Measurements from ENCODE around the gene VRK1. TPM values are rescaled to one million over a fixed set of nuclear protein-coding genes. Genes with fewer than 3 reads are reported as not detected.
"Not testable (repeated sequence)": the region's sequence is repeated elsewhere in the genome, so short reads cannot be mapped to it uniquely, and the experiment has no call there.

VRK1 gene
- polyA plus RNA-seq, 2 of the 4 experiments (the other 2 are of a cell fraction): 32.2 to 34.2 TPM

GRCh38 chr14:96764012-96764411 lies 33.2 kb upstream of the VRK1 start:
- CTCF ChIA-PET: no interaction called here
- TF ChIP-seq ZSCAN20 (CRISPR knock-in tag; IDR thresholded peaks at IDR 0.05) (no peak), RFX5 (IDR thresholded peaks at IDR 0.05) (no peak)
- DNase-seq (ENCODE audit: low read depth in 1 of 2, low spot score in 1 of 2) (no peak), FAIRE-seq (no peak), ATAC-seq (no peak)
- H3K4me3 ChIP-seq: no peak overlapping the region
- POLR2A ChIA-PET: no interaction called here
- H3K27ac ChIP-seq: no peak overlapping the region
- H3K9me3 ChIP-seq: 0 out of 3 replicates have a peak, but pooled peaks cover 2% of the 10 kb centered on the region
- H3K4me1 ChIP-seq: no peaks in the 10 kb centered on the region
- 68% methylated on average over 7 of the region's 7 CpGs for WGBS (ENCODE audit: missing lambda C conversion rate)
- H3K4me2 ChIP-seq: no peak overlapping the region

GRCh38 chr14:96765205-96765604 lies 32.0 kb upstream of the VRK1 start:
- H3K27ac ChIP-seq; H3K4me3 ChIP-seq; ATAC-seq; POLR2A ChIA-PET; H3K4me2 ChIP-seq; H3K9me3 ChIP-seq; DNase-seq (ENCODE audit: low read depth in 1 of 2, low spot score in 1 of 2); CTCF ChIA-PET; H3K4me1 ChIP-seq; FAIRE-seq: not testable (repeated sequence)
- WGBS (ENCODE audit: missing lambda C conversion rate): 100% methylated on average over 1 of the region's 1 CpG

- Histone ChIP-seq H3K4me2 (no peak overlapping the region), H3K4me3 (no peak overlapping the region), H3K27ac (no peak overlapping the region), H3K9me3 (0 out of 3 replicates have a peak, but pooled peaks cover 2% of the 10 kb centered on the region), H3K4me1 (no peaks in the 10 kb centered on the region)
- ATAC-seq (no peak), FAIRE-seq (no peak), DNase-seq (ENCODE audit: low read depth in 1 of 2, low spot score in 1 of 2) (no peak)
- CTCF ChIA-PET: interaction anchor here (1.3 to 1.5 kb wide), 2 partner anchors 17 to 206 kb away, joined by 5 to 6 read pairs; no protein-coding TSS in a partner anchor
- 43% methylated on average over 5 of the region's 5 CpGs for WGBS (ENCODE audit: missing lambda C conversion rate)
- POLR2A ChIA-PET: no interaction called here
- TF ChIP-seq CBX8 (IDR thresholded peaks at IDR 0.05) (no peak), HMGXB4 (CRISPR knock-in tag; IDR thresholded peaks at IDR 0.05; ENCODE audit: borderline replicate concordance) (no peak), ESRRA (IDR thresholded peaks at IDR 0.05; ENCODE audit: borderline replicate concordance, low read length) (no peak), TFCP2L1 (CRISPR knock-in tag; IDR thresholded peaks at IDR 0.05) (no peak), NR3C1 (IDR thresholded peaks at IDR 0.05) (no peak), POLR2A (IDR thresholded peaks at IDR 0.05; ENCODE audit: low read length) (no peak), RARB (CRISPR knock-in tag; IDR thresholded peaks at IDR 0.05) (no peak)
Measured at GRCh38 chr14:96772929-96773328, 24.3 kb upstream of the VRK1 start.

GRCh38 chr14:96776791-96777190 lies 20.4 kb upstream of the VRK1 start:
- H3K27ac ChIP-seq: no peak overlapping the region
- POLR2A ChIA-PET: no interaction called here
- no peak for TF ChIP-seq ESRRA (IDR thresholded peaks at IDR 0.05; ENCODE audit: borderline replicate concordance, low read length)
- TF ChIP-seq RNF2 (IDR thresholded peaks at IDR 0.05; ENCODE audit: borderline replicate concordance, low read depth): no peak
- no peak for TF ChIP-seq REST (IDR thresholded peaks at IDR 0.05)
- TF ChIP-seq FOSL2 (IDR thresholded peaks at IDR 0.05): no peak
- TF ChIP-seq FOSL2 (CRISPR knock-in tag; IDR thresholded peaks at IDR 0.05): no peak
- TF ChIP-seq CTCF (IDR thresholded peaks at IDR 0.05): no peak
- TF ChIP-seq MYC (IDR thresholded peaks at IDR 0.05; ENCODE audit: borderline replicate concordance, low read length): no peak
- no peak for TF ChIP-seq POLR2AphosphoS2 (conservative IDR thresholded peaks at IDR 0.05; ENCODE audit: low read length)
- no peak for TF ChIP-seq HES2 (IDR thresholded peaks at IDR 0.05)
- no peak for TF ChIP-seq ATOH8 (CRISPR knock-in tag; IDR thresholded peaks at IDR 0.05; ENCODE audit: low read depth)
- no peak for TF ChIP-seq ZSCAN20 (CRISPR knock-in tag; IDR thresholded peaks at IDR 0.05)
- no peak for TF ChIP-seq JUNB (IDR thresholded peaks at IDR 0.05)
- TF ChIP-seq HDAC2 (IDR thresholded peaks at IDR 0.05): no peak
- no peak for TF ChIP-seq RAD21 (conservative IDR thresholded peaks at IDR 0.05 in 1 of 2, IDR thresholded peaks at IDR 0.05 in 1 of 2)
- TF ChIP-seq RFX5 (IDR thresholded peaks at IDR 0.05): no peak
- no peak for TF ChIP-seq JUN (IDR thresholded peaks at IDR 0.05)

More at GRCh38 chr14:96776791-96777190, 20.4 kb upstream of the VRK1 start:
- ATAC-seq: no peak
- whole genome bisulfite sequencing (ENCODE audit: missing lambda C conversion rate): 39% methylated on average over 4 of the region's 4 CpGs
- H3K4me2 ChIP-seq: no peak overlapping the region
- no peak overlapping the region for H3K4me3 ChIP-seq
- CTCF ChIA-PET: no interaction called here
- no peaks in the 10 kb centered on the region for H3K9me3 ChIP-seq
- no peak for FAIRE-seq
- H3K4me1 ChIP-seq: no peaks in the 10 kb centered on the region
- DNase-seq (ENCODE audit: low read depth in 1 of 2, low spot score in 1 of 2): no peak

All from A549 (cell line).